K562 (cell line): ENCODE results near the gene CXCL17. TPM values are rescaled to one million over a fixed set of nuclear protein-coding genes. Genes with fewer than 3 reads are reported as not detected.

Experiments used
- ATAC-seq: fragments of 200-7000 bp; cut with Tn5 transposase; 3 replicates; pipeline ENCODE4 v1.9.1; 2020; ENCODE audit warnings: moderate library complexity
- BruUV-seq: library from RNA; stranded (reverse); fragments of 400-500 nt; replicated peaks from 2 replicates; lab custom pipeline; 2021; lab: Mats Ljungman, UMichigan
- CTCF ChIA-PET: fragments of 300-600 bp; formaldehyde crosslinking; extraction: SDS; loops from one replicate; lab custom pipeline; 2021; ENCODE audit warnings: low intra/inter-chr PET ratio; lab: Yijun Ruan, JAX
- POLR2A ChIA-PET: fragments of 300-600, 350-650 bp; sonication (Branson Sonifier 250); formaldehyde crosslinking; extraction: SDS; loops from one replicate; lab custom pipeline; 2021; ENCODE audit warnings: antibody characterized with exemption, inconsistent platforms; lab: Yijun Ruan, JAX
- DNase-seq, 4 experiments: peaks; one replicate each; pipeline versions ENCODE4 v3.0.0 to v3.0.0-alpha.2; 2011 to 2018; ENCODE audit warnings: low spot score in 3 of 4, mixed read lengths in 3 of 4; ENCODE audit errors: extremely low read depth in 1 of 4
- FAIRE-seq: peaks from 2 replicates; lab custom pipeline; 2011; peaks lifted over from hg19 to GRCh38; lab: Jason Lieb, UNC
- H2AFZ ChIP-seq: 2 replicates; pipeline ENCODE4 v1.6.0; 2011; ENCODE audit warnings: low read depth, low read length, control low read depth, inconsistent platforms
- H3K27ac ChIP-seq: fragments of 200-600 bp; 3 replicates; pipeline ENCODE4 v1.8.0; 2011; ENCODE audit warnings: low read depth, mild to moderate bottlenecking, control low read depth, inconsistent platforms, low read length, moderate library complexity, mixed read lengths; ENCODE audit errors: extremely low read depth
- H3K27me3 ChIP-seq, 2 experiments: fragments of 300-600 bp in 1 of 2; 2 replicates in 1 of 2; 3 replicates in 1 of 2; pipeline versions ENCODE4 v1.6.0 to v1.8.0; 2011; ENCODE audit warnings: inconsistent platforms in 2 of 2, low read length in 2 of 2, mild to moderate bottlenecking in 1 of 2, mixed read lengths in 1 of 2, moderate library complexity in 1 of 2; ENCODE audit not compliant: control insufficient read depth in 2 of 2, insufficient read depth in 2 of 2
- H3K36me3 ChIP-seq: fragments of 300-600 bp; 3 replicates; pipeline ENCODE4 v1.8.0; 2011; ENCODE audit warnings: mild to moderate bottlenecking, low read length, inconsistent platforms; ENCODE audit not compliant: control insufficient read depth, insufficient read depth
- H3K4me1 ChIP-seq, 2 experiments: fragments of 200-600 bp in 1 of 2; replicated peaks in 1 of 2; 2 replicates in 1 of 2; 3 replicates in 1 of 2; pipeline versions ENCODE4 v1.5.1 to v1.8.0; 2011; ENCODE audit warnings: inconsistent platforms in 2 of 2, low read length in 2 of 2, mild to moderate bottlenecking in 1 of 2, mixed read lengths in 1 of 2, moderate library complexity in 1 of 2; ENCODE audit not compliant: control insufficient read depth in 2 of 2, insufficient read depth in 2 of 2
- H3K4me2 ChIP-seq: 2 replicates; pipeline ENCODE4 v1.6.1; 2011; ENCODE audit warnings: low read length, control low read depth, inconsistent platforms, mixed read lengths; ENCODE audit not compliant: insufficient read depth
- H3K4me3 ChIP-seq: fragments of 200-600 bp; sonication (generic), shearing (Covaris generic); 2 replicates; pipeline ENCODE4 v1.5.1; 2016; ENCODE audit warnings: control low read depth, inconsistent platforms
- H3K79me2 ChIP-seq: fragments of 200-600 bp; 3 replicates; pipeline ENCODE4 v1.8.0; 2011; ENCODE audit warnings: low read length, inconsistent platforms; ENCODE audit not compliant: control insufficient read depth, insufficient read depth
- H3K9ac ChIP-seq, 2 experiments: 2 replicates each; pipeline versions ENCODE4 v1.6.0 to v1.6.1; 2011; ENCODE audit warnings: low read depth in 2 of 2, low read length in 2 of 2, control low read depth in 1 of 2, inconsistent platforms in 1 of 2, mild to moderate bottlenecking in 1 of 2, mixed read lengths in 1 of 2; ENCODE audit not compliant: insufficient read depth in 1 of 2
- H3K9me1 ChIP-seq: one replicate; pipeline ENCODE4 v1.6.0; 2011; ENCODE audit warnings: inconsistent platforms, mild to moderate bottlenecking, low read length, moderate library complexity; ENCODE audit not compliant: control insufficient read depth, insufficient read depth
- H3K9me3 ChIP-seq: replicated peaks from 2 replicates; pipeline ENCODE4 v1.5.1; 2011; ENCODE audit warnings: low read depth, low read length, inconsistent platforms; ENCODE audit not compliant: control insufficient read depth, insufficient read depth
- H4K20me1 ChIP-seq: replicated peaks from 2 replicates; pipeline ENCODE4 v1.6.1; 2011; ENCODE audit warnings: low read length, inconsistent platforms, mixed read lengths; ENCODE audit not compliant: control insufficient read depth, insufficient read depth
- ADNP ChIP-seq: fragments of 200-800 bp; sonication (Bioruptor generic); IDR thresholded peaks from 2 replicates; pipeline ENCODE4 v1.6.1; 2016; ENCODE audit warnings: missing genetic modification characterization, missing compliant biosample characterization
- BHLHE40 ChIP-seq: IDR thresholded peaks from 2 replicates; pipeline ENCODE4 v1.6.1; 2011; ENCODE audit warnings: low read length, improper control_type of control experiment
- CBX8 ChIP-seq: fragments of 200-600 bp; sonication (generic); IDR thresholded peaks from 2 replicates; pipeline ENCODE4 v1.6.1; 2012; ENCODE audit warnings: borderline replicate concordance, mixed run types, low read depth, mild to moderate bottlenecking, moderate library complexity, mixed read lengths, low read length, control low read depth, inconsistent platforms; ENCODE audit not compliant: poor library complexity, severe bottlenecking; ENCODE audit errors: extremely low read depth
- DPF2 ChIP-seq: fragments of 450-650 bp; IDR thresholded peaks from 2 replicates; pipeline ENCODE4 v1.6.1; 2016
- ERF ChIP-seq: fragments of 450-650 bp; formaldehyde crosslinking; IDR thresholded peaks from 2 replicates; pipeline ENCODE4 v1.4.0; 2020; ENCODE audit warnings: mild to moderate bottlenecking, mixed read lengths
- FOXA3 ChIP-seq, 2 experiments: fragments of 450-650 bp in 1 of 2; sonication (generic) in 1 of 2; formaldehyde crosslinking; IDR thresholded peaks in 1 of 2; conservative IDR thresholded peaks in 1 of 2; 2 replicates each; pipeline versions ENCODE4 v1.4.0 to v1.8.0; 2020 to 2022; ENCODE audit warnings: mild to moderate bottlenecking in 2 of 2, missing genetic modification reagents in 1 of 2
- GTF2A2 ChIP-seq: IDR thresholded peaks from 2 replicates; pipeline ENCODE4 v1.6.1; 2016; ENCODE audit warnings: mild to moderate bottlenecking, missing genetic modification characterization, missing compliant biosample characterization
- HDGF ChIP-seq: fragments of 450-650 bp; IDR thresholded peaks from 2 replicates; pipeline ENCODE4 v1.6.1; 2016
- MXI1 ChIP-seq: IDR thresholded peaks from 2 replicates; pipeline ENCODE4 v1.6.1; 2011; ENCODE audit warnings: low read depth, mild to moderate bottlenecking, improper control_type of control experiment, low read length
- POLR2A ChIP-seq: fragments of 450-650 bp; conservative IDR thresholded peaks from 2 replicates; pipeline ENCODE4 v1.6.1; 2016
- RNF219 ChIP-seq: fragments of 250-450 bp; sonication (Bioruptor Pico); IDR thresholded peaks from 2 replicates; pipeline ENCODE4 v1.5.0; 2022; ENCODE audit warnings: mild to moderate bottlenecking
- SRF ChIP-seq, 2 experiments: fragments of 250-450, 450-650 bp in 1 of 2; sonication (Bioruptor Pico) in 1 of 2; sonication (generic) in 1 of 2; formaldehyde crosslinking; IDR thresholded peaks; 2 replicates each; pipeline versions ENCODE4 v1.5.0 to v1.5.1; 2020 to 2022; ENCODE audit warnings: mild to moderate bottlenecking in 1 of 2, missing genetic modification reagents in 1 of 2
- STAT6 ChIP-seq: sonication (generic); formaldehyde crosslinking; IDR thresholded peaks from 2 replicates; pipeline ENCODE4 v1.8.1; 2023; ENCODE audit warnings: mild to moderate bottlenecking, missing genetic modification reagents
- ZBTB49 ChIP-seq: sonication (generic); formaldehyde crosslinking; IDR thresholded peaks from 2 replicates; pipeline ENCODE4 v1.8.0; 2022; ENCODE audit warnings: missing genetic modification reagents, mild to moderate bottlenecking, borderline replicate concordance
- ZFP1 ChIP-seq: fragments of 450-650 bp; formaldehyde crosslinking; IDR thresholded peaks from 2 replicates; pipeline ENCODE4 v1.4.0; 2020; ENCODE audit warnings: mild to moderate bottlenecking, mixed read lengths
- ZNF24 ChIP-seq: fragments of 450-650 bp; IDR thresholded peaks from 2 replicates; pipeline ENCODE4 v1.6.1; 2016
- ZNF253 ChIP-seq: fragments of 250-450 bp; sonication (Bioruptor Pico); conservative IDR thresholded peaks from 2 replicates; pipeline ENCODE4 v1.6.1; 2021; ENCODE audit warnings: mild to moderate bottlenecking
- ZNF79 ChIP-seq: fragments of 250-450 bp; sonication (Bioruptor Pico); IDR thresholded peaks from 2 replicates; pipeline ENCODE4 v1.4.0; 2020; ENCODE audit warnings: low read depth, mild to moderate bottlenecking, moderate library complexity
- WGBS: fragments of 100-300 bp; shearing (Covaris generic); methylation state at CpG from one replicate; pipeline ENCODE4 v1.1.6; 2016; ENCODE audit warnings: low coverage, mixed read lengths; ENCODE audit not compliant: insufficient coverage; ENCODE audit errors: missing lambda C conversion rate; 5-methylcytosine and 5-hydroxymethylcytosine counted together
- in situ Hi-C: fragments of 300-500 bp; cut with MboI; formaldehyde crosslinking; loops from 4 replicates; pipeline ENCODE4 v1.15.0; 2018; ENCODE audit warnings: inconsistent platforms, mixed read lengths
- intact Hi-C: fragments of 100-400 bp; cut with micrococcal nuclease; formaldehyde crosslinking; loops from 2 replicates; pipeline ENCODE4 v1.14.2; 2022
- polyA plus RNA-seq, 8 experiments: library from polyadenylated mRNA; depleted of rRNA in 4 of 8; stranded (reverse) in 5 of 8; unstranded in 3 of 8; fragments of >200 nt; fragmentation: Nextera tagmentation in 2 of 8; fragmentation: Illumina TruSeq in 1 of 8; extraction: Ambion mirVana in 2 of 8; extraction: Trizol in 1 of 8; gene quantifications; 2 replicates each; pipeline versions ENCODE4 v1.2.1 to v1.2.3, GENCODE V29; 2011 to 2014; ENCODE audit warnings: inconsistent platforms in 1 of 8, missing spikeins in 1 of 8
- total RNA-seq, 7 experiments: library from RNA; depleted of rRNA in 6 of 7; stranded (reverse); fragments of >200 nt in 6 of 7; fragmentation: Illumina TruSeq in 2 of 7; extraction: Trizol in 2 of 7; gene quantifications; 2 replicates each; pipeline versions ENCODE4 v1.2.1 to v1.2.3, GENCODE V29; 2011 to 2021; ENCODE audit warnings: low replicate concordance in 1 of 7

Gene CXCL17
- total and polyA plus RNA-seq, 9 of the 15 experiments (the other 6 are each of a cell fraction or from before 2014, with no cell fraction given): 0.10 to 0.15 TPM; not detected in 7

GRCh38 chr19:42455086-42455485 lies 12.3 kb upstream of the CXCL17 start:
- H3K4me2 ChIP-seq: no peak overlapping the region
- ATAC-seq (no peak), DNase-seq (no peak), FAIRE-seq (no peak)
- H3K9me1 ChIP-seq: no peaks in the 10 kb centered on the region
- TF ChIP-seq ZNF79 (CRISPR knock-in tag) (no peak), FOXA3 (CRISPR knock-in tag; conservative IDR thresholded peaks at IDR 0.05 in 1 of 2, IDR thresholded peaks at IDR 0.05 in 1 of 2) (no peak), ZFP1 (no peak), STAT6 (CRISPR knock-in tag) (no peak), SRF (CRISPR knock-in tag; IDR thresholded peaks at IDR 0.05) (no peak), MXI1 (no peak), ZNF24 (no peak), BHLHE40 (no peak), HDGF (no peak), ZNF253 (CRISPR knock-in tag) (no peak), ERF (CRISPR knock-in tag) (no peak), ADNP (tag) (no peak), ZBTB49 (no peak), RNF219 (no peak), GTF2A2 (no peak), DPF2 (no peak), POLR2A (no peak), CBX8 (no peak)
- intact Hi-C loops: no loop called here
- H3K4me3 ChIP-seq: no peak overlapping the region
- H3K9ac ChIP-seq: no peak overlapping the region
- POLR2A ChIA-PET: interaction anchor here (0.6 to 0.8 kb wide), 2 partner anchors 11 to 75 kb away, joined by 4 read pairs; no protein-coding TSS in a partner anchor
- in situ Hi-C loops: loop anchor here (10.0 kb wide), 1 partner anchor 140 kb away; the partner anchor contains the start of gene CEACAM8
- no peaks in the 10 kb centered on the region for H3K79me2 ChIP-seq
- no peak overlapping the region for H3K27ac ChIP-seq
- peaks cover 6 to 15% of the 10 kb centered on the region in 2 experiments; a peak in 4 of 5 replicates for H3K27me3 ChIP-seq
- no peaks in the 10 kb centered on the region for H3K9me3 ChIP-seq
- WGBS: 0% methylated on average over 2 of the region's 2 CpGs
- H4K20me1 ChIP-seq: no peaks in the 10 kb centered on the region
- CTCF ChIA-PET: no interaction called here
- no peak overlapping the region for H2AFZ ChIP-seq
- H3K4me1 ChIP-seq: peaks cover 0 to 1% of the 10 kb centered on the region in 2 experiments; a peak in 2 of 5 replicates
- BruUV-seq: no TSS peak
- H3K36me3 ChIP-seq: no peaks in the 10 kb centered on the region
